Activated CD8-positive, alpha-beta memory T cell treated with anti-CD3 and anti-CD28 coated beads, Interleukin-2, amount 10 ng/mL, durations not matched to agents 7 days and 5 days (primary cell): ENCODE measurements around the gene SFRP4. TPM values are rescaled to one million over a fixed set of nuclear protein-coding genes. Genes with fewer than 3 reads are reported as not detected.
"Not testable (repeated sequence)": the region's sequence is repeated elsewhere in the genome, so short reads cannot be mapped to it uniquely, and the experiment has no call there.

Experiments used
- ATAC-seq: fragments of 150-1000 bp; cut with Tn5 transposase; one replicate; pipeline ENCODE4 v1.10.0; 2021; ENCODE audit warnings: moderate library complexity
- CTCF ChIA-PET: fragments of 350-600 bp; sonication (Branson Sonifier 250); formaldehyde crosslinking; loops from one replicate; lab custom pipeline; 2021; ENCODE audit warnings: antibody characterized with exemption; lab: Charles Lee
- DNase-seq: peaks from one replicate; pipeline ENCODE4 v3.0.0-alpha.2; 2020
- H3K27ac Mint-ChIP-seq: one replicate; pipeline ENCODE4 v1.8.0; 2021; ENCODE audit warnings: mild to moderate bottlenecking, mixed read lengths
- H3K27me3 Mint-ChIP-seq: one replicate; pipeline ENCODE4 v1.8.0; 2021; ENCODE audit warnings: mixed read lengths
- H3K36me3 Mint-ChIP-seq: one replicate; pipeline ENCODE4 v1.8.0; 2021; ENCODE audit warnings: mild to moderate bottlenecking, mixed read lengths
- H3K4me1 Mint-ChIP-seq: one replicate; pipeline ENCODE4 v1.8.0; 2021; ENCODE audit warnings: mixed read lengths
- H3K4me3 Mint-ChIP-seq: one replicate; pipeline ENCODE4 v1.8.0; 2021; ENCODE audit warnings: mild to moderate bottlenecking, moderate library complexity, mixed read lengths
- H3K9me3 Mint-ChIP-seq: one replicate; pipeline ENCODE4 v1.8.0; 2022; ENCODE audit warnings: low read depth, mixed read lengths
- total RNA-seq, 2 experiments: library from RNA; stranded (reverse); gene quantifications; one replicate each; pipeline ENCODE4 v1.2.3, GENCODE V29; 2021

The SFRP4 gene
- not detected for total RNA-seq

DNA sequence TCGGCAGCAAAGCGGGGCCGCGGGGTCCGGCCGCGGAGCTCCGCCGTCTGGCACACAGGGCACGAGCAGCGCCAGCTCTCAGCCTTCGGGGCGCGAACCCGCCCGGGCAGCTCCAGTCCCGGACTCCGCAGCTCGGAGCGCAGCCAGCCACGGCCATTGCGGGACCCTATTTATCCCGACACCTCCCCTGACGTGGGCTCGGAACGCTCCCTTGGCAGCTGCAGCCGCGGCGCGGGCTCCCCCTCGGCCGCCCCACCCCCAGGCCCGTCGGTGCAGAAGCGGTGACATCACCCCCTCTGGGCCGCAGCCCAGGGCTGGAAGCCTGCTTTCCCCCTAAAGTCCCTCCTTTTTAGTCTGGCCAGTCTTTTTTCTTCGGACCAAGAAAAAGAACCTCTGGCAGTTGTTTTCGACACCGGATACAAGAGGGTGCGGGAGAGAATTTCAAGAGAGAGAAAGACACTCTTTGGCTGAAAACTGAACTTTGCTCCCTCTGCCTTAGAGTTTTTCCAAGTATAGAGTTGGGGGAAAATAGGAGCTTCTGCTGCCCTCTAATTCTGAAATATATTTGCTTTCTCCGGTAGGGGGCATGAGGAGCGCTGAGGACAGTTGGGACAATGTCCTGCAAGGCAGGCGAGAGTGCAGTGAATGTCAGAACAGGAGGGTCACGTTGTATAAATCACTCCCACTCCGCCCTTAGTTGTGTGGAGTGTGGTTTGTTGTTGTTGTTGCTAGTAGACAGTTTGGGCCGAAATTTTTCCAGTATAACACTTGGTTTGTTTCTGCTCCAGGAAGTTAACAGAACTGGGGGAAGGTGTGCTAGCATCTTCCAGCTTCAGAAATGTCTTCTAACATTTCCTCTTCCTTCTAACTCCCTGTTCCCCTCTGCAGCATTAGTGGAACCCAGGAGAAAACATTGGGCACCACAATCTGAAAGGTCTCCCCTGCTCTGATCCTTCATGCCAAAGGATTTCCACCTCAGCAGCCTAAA, at the start of gene SFRP4:
Gene SFRP4 (minus strand): TSS at position 145 of the 988 bp plus-strand sequence. CDS start 280 bp downstream, outside the sequence.
- CTCF ChIA-PET: interaction anchor here (0.9 to 2.0 kb wide), 12 partner anchors 9 to 470 kb away, joined by 3 to 10 read pairs (median 3); no protein-coding TSS in a partner anchor
- DNase-seq (no peak), ATAC-seq (peak; percentile 31)
- Mint-ChIP-seq H3K27me3 (peaks cover 81% of the 10 kb centered on the region), H3K36me3 (no peaks in the 10 kb centered on the region), H3K4me1 (peaks cover 21% of the 10 kb centered on the region), H3K27ac (no peak within 1 kb of the TSS), H3K4me3 (peak within 1 kb of the TSS; percentile 37), H3K9me3 (no peaks in the 10 kb centered on the region)

DNA sequence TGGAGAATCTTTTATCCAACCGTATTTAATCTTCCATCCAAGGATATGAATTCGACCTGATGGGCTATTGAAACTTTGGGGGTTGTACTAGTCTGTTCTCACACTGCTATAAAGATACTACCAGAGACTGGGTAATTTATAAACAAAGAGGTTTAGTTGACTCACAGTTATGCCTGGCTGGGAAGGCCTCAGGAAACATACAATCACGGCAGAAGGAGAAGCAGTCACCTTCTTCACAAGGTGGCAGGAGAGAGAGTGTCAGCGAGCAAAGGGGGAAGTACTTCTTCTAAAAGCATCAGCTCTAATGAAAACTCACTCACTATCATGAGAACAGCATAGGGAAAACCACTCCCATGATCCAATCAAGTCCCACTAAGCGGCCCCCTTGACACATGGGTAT, 47.6 kb upstream of the SFRP4 start:
- Mint-ChIP-seq H3K4me3 (no peak overlapping the region), H3K27ac (no peak overlapping the region), H3K27me3 (no peaks in the 10 kb centered on the region), H3K4me1 (no peaks in the 10 kb centered on the region), H3K9me3 (no peaks in the 10 kb centered on the region), H3K36me3 (no peaks in the 10 kb centered on the region)
- DNase-seq (no peak), ATAC-seq (no peak)
- CTCF ChIA-PET: no interaction called here

DNA sequence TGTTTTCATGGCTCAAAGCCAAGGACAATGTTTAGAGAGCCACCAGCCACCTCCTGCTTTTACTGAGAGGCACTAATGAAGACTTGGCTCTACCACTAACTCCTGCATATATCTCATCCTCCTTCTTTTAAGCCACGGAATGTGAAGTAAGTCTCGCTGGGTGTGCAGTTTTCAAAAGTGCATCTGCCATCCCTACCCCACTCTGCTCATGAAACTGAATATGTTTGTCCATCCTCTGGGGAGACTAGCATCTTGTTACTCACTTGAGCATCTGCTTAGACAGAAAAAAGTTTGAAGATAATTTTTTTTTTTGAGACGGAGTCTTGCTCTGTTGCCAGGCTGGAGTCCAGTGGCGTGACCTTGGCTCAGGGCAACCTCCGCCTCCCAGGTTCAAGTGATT, 44.6 kb upstream of the SFRP4 start:
- no peak overlapping the region for H3K4me3 Mint-ChIP-seq
- no peaks in the 10 kb centered on the region for H3K9me3 Mint-ChIP-seq
- no peaks in the 10 kb centered on the region for H3K36me3 Mint-ChIP-seq
- CTCF ChIA-PET: no interaction called here
- H3K27me3 Mint-ChIP-seq: no peaks in the 10 kb centered on the region
- H3K4me1 Mint-ChIP-seq: no peaks in the 10 kb centered on the region
- no peak overlapping the region for H3K27ac Mint-ChIP-seq
- DNase-seq: no peak
- no peak for ATAC-seq

DNA sequence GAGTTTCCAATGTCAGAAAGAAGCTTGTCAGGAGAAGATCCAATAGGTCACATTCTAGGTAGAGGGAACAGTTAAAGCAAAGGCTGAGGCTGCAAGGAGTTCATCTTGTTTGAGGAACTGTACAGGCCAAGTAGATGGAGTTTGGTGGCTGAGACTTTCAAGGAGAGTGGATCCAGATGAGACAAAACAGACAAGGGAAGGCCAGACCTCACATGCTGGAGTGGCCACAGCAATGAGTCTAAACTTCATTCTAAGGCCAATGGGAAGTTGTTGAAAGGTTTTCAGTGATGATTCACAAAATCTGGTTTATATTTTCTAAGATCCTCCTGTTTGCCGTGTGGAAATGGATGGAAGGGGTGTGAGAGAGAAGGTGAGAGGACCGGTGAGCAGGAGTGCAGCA, 43.9 kb upstream of the SFRP4 start:
- no peaks in the 10 kb centered on the region for H3K9me3 Mint-ChIP-seq
- no peaks in the 10 kb centered on the region for H3K36me3 Mint-ChIP-seq
- no peak overlapping the region for H3K27ac Mint-ChIP-seq
- H3K4me3 Mint-ChIP-seq: no peak overlapping the region
- no peaks in the 10 kb centered on the region for H3K4me1 Mint-ChIP-seq
- no peak for ATAC-seq
- CTCF ChIA-PET: no interaction called here
- no peak for DNase-seq
- H3K27me3 Mint-ChIP-seq: no peaks in the 10 kb centered on the region

DNA sequence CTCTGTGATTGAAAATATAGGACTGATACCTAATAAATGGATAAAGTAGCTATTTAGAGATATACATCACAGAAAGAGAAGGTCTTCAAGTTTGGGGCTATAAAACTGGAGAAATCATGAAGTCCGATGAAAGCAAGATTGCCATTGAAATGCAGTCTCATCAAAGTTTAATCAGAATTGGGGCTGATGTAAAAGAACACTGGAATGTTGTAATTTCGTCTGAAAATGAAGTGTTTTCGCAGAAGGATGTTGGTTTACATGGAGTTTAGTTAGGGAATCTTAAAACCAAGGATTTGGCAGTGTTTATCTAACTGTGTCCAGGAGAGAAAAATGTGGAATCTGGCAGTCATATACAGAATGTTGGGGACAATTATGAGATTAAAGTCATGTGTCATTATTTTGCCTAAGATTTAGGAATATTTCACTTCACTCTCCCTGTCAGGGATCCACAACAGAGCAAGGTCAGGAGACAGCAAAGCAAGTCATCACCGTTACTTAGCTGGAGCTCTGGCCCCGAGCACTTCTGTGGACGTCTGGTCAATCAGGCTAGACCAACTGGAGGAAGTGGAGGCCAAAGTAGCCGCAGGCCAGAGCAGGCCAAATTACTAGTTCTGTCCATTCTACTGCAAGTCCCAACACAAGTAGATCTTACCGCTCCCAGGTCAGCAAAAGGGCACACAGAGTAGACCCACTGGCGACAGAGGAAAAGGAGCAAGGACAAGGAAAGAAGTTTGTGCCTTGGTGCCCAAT, 40.8 kb upstream of the SFRP4 start:
- H3K27me3 Mint-ChIP-seq: no peaks in the 10 kb centered on the region
- ATAC-seq (no peak), DNase-seq (no peak)
- H3K4me1 Mint-ChIP-seq: no peaks in the 10 kb centered on the region
- H3K27ac Mint-ChIP-seq: no peak overlapping the region
- CTCF ChIA-PET: no interaction called here
- H3K9me3 Mint-ChIP-seq: no peaks in the 10 kb centered on the region
- H3K36me3 Mint-ChIP-seq: no peaks in the 10 kb centered on the region
- no peak overlapping the region for H3K4me3 Mint-ChIP-seq

DNA sequence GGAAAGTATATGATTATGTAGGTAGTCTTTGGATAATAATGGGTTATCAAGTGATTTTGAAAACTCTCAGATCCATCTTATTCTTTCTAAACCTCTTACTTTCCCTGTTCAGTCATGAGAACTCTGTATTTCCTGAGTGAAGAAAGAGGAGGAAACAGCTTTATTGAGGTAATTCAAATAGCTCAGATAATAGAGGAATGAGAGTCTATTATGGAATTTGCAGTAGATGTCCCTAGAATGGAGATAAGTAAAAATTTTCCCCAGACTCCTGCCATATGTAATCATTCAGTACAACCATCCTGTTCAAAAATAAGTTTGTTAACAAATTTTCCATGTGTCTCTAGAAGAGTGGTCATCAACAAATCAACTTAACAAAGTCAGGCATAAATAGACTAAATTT, 40.2 kb upstream of the SFRP4 start:
- no peaks in the 10 kb centered on the region for H3K27me3 Mint-ChIP-seq
- no peak for DNase-seq
- H3K4me3 Mint-ChIP-seq: no peak overlapping the region
- CTCF ChIA-PET: no interaction called here
- no peaks in the 10 kb centered on the region for H3K9me3 Mint-ChIP-seq
- no peak overlapping the region for H3K27ac Mint-ChIP-seq
- no peaks in the 10 kb centered on the region for H3K4me1 Mint-ChIP-seq
- no peak for ATAC-seq
- H3K36me3 Mint-ChIP-seq: no peaks in the 10 kb centered on the region

DNA sequence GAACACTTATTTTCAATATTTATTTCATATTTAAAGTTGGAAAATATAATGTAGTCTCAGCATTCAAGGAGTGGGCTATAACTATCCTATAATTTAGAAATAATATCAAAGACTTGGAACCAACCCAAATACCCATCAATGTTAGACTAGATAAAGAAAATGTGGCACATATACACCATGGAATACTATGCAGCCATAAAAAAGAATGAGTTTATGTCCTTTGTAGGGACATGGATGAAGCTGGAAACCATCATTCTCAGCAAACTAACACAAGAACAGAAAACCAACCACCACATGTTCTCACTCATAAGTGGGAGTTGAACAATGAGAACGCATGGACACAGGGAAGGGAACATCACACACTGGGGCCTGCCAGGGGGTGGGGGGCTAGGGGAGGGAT, 37.6 kb upstream of the SFRP4 start:
- H3K36me3 Mint-ChIP-seq, H3K27me3 Mint-ChIP-seq, ATAC-seq, H3K9me3 Mint-ChIP-seq, DNase-seq, H3K4me3 Mint-ChIP-seq, CTCF ChIA-PET, H3K27ac Mint-ChIP-seq, H3K4me1 Mint-ChIP-seq: not testable (repeated sequence)

DNA sequence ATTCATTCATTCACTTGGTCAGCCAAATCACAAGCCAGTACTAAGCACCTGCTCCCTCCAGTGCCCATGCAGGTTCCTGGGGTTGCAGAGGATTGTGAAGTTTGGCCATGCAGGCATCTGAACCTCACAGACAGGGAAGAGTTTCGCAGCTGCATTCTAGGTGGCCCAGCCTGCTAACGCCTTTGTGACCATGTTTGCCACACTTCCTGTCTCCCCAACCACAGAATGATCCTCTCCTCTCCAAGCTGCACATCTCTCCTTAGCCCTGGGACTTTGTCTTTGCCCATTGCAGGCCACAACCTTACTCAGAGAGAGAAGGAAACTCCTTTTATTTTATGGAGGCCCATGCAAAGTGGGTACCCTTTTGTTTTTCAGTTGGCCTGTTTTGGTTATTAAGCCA, 35.6 kb upstream of the SFRP4 start:
- Mint-ChIP-seq H3K27ac (no peak overlapping the region), H3K4me1 (no peaks in the 10 kb centered on the region), H3K4me3 (no peak overlapping the region), H3K36me3 (no peaks in the 10 kb centered on the region), H3K27me3 (no peaks in the 10 kb centered on the region), H3K9me3 (no peaks in the 10 kb centered on the region)
- DNase-seq: no peak
- CTCF ChIA-PET: no interaction called here
- ATAC-seq: no peak

DNA sequence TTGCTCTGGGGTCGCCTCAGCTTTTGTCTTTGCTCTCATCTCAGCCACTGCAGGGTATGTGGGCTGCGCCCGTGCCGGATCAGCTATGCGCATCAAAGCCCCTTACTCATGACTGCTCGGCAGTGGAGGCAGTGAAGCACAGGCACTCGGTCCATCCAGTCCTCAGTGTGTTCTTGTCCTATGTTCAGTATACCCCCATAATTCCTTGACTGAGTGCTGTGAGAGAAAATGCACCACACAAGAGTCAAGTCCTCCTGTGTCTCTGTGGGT, 31.3 kb upstream of the SFRP4 start:
- no peak for DNase-seq
- ATAC-seq: no peak
- H3K9me3 Mint-ChIP-seq: no peaks in the 10 kb centered on the region
- no peaks in the 10 kb centered on the region for H3K27me3 Mint-ChIP-seq
- no peak overlapping the region for H3K27ac Mint-ChIP-seq
- no peaks in the 10 kb centered on the region for H3K4me1 Mint-ChIP-seq
- H3K36me3 Mint-ChIP-seq: no peaks in the 10 kb centered on the region
- CTCF ChIA-PET: no interaction called here
- H3K4me3 Mint-ChIP-seq: no peak overlapping the region

DNA sequence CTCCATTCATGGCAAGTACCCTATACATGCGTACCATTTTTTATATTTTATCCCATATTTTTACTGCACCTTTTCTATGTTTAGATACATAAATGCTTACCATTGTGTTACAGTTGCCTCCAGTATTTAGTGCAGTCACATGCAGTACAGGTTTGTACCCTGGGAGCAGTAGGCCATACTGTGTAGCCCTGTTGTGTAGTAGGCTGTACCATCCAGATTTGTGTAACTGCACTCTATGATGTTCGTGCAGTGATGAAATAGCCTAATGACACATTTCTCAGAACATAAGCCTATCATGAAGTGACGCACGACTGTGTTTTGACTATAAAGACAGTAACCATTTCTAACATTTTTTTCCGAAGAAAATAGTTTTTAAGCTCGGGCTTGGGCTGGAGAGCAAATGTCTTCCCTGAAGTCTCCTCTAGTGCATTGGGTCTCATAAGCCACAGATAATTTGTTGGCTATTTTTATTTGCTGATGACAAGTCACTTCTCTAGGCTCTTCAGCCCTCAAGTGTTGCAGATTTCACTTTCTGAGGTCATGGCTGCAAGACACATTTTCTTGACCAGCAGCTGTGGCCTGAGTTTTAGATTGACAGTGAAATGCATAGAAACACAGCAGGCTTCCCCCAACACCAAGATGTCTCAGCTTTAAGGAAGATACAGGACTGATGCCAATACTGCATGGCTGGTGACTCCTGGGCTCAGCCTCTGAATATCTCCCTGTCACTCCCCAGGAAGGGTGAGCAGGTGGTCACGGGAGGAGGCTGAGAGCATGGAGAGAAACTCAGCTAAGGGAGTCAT, 30.7 kb upstream of the SFRP4 start:
- Mint-ChIP-seq H3K4me3 (no peak overlapping the region), H3K9me3 (no peaks in the 10 kb centered on the region), H3K27me3 (no peaks in the 10 kb centered on the region), H3K36me3 (no peaks in the 10 kb centered on the region), H3K27ac (no peak overlapping the region), H3K4me1 (no peaks in the 10 kb centered on the region)
- CTCF ChIA-PET: no interaction called here
- no peak for DNase-seq
- ATAC-seq: no peak

DNA sequence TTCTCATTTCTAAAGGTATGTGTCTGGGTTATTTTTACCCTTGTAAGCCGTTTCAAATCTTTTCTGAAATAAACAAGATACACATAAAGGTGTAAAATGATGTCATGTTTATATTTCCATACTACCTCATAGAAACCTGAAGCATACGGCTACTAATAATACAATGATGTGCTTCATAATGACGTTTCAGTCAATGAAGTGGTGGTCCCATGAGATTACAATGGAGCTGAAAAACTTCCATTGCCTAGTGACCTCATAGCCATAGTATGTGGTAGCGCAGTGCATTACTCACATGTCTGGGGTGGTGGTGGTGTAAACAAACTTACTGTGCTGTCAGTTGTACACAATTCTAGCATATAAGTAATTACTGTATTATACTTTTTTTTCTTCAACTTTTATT, 28.7 kb upstream of the SFRP4 start:
- ATAC-seq: no peak
- Mint-ChIP-seq H3K4me1 (no peaks in the 10 kb centered on the region), H3K36me3 (no peaks in the 10 kb centered on the region), H3K4me3 (no peak overlapping the region), H3K9me3 (no peaks in the 10 kb centered on the region), H3K27ac (no peak overlapping the region), H3K27me3 (peaks cover 2% of the 10 kb centered on the region)
- CTCF ChIA-PET: no interaction called here
- no peak for DNase-seq

DNA sequence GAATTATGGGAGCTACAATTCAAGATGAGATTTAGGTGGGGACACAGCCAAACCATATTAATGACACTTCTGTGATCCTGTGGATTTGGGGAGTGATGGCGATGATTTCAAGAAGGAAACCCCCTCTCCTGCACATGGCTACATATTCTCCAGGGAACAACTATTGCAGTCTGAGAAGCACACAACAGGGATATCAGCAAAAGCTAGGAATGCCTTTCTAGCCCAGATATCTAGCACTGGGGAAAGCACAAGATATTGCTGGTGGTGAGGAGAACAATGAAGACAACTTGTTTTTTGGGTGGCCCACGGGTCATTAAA, 28.1 kb upstream of the SFRP4 start:
- DNase-seq (no peak), ATAC-seq (no peak)
- CTCF ChIA-PET: no interaction called here
- H3K9me3 Mint-ChIP-seq: no peaks in the 10 kb centered on the region
- H3K27me3 Mint-ChIP-seq: peaks cover 2% of the 10 kb centered on the region
- H3K27ac Mint-ChIP-seq: no peak overlapping the region
- H3K4me1 Mint-ChIP-seq: no peaks in the 10 kb centered on the region
- no peaks in the 10 kb centered on the region for H3K36me3 Mint-ChIP-seq
- H3K4me3 Mint-ChIP-seq: no peak overlapping the region

DNA sequence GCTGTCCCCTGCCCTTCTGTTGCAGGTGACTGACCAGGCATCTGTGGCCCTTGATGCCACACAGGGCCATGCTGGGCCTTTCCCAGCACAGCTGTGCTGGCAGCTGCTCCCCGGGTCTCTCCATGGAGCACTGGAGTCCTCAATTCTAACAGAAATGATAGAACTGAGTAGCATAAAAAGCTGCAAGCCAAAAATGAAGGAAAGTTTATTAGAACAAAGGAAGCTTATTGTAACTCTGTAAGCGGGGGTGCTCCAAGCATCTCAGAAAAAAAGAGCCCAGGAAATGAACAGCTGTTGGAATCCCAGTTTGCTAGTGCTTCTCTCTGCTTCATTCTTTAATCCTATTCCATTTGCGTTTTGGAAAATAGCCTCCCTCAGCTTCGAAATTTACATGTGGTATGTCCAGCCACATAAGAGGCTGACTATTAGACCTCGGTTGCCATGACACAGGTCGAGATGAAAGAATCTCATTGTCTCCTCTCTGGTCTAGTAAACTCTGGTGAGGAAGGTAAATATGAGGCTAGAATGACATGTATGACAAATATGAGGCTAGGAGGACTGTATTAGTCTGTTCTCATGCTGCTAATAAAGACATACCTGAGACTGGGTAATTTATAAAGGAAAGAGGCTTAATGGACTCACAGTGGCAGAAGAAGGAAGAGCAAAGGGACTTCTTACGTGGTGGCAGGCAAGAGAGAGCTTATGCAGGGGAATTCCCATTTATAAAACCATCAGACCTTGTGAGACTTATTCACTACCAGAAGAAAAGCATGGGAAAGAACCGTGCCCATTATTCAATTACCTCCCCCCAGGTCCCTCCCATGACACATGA, 27.5 kb upstream of the SFRP4 start:
- no peak for DNase-seq
- H3K27ac Mint-ChIP-seq: no peak overlapping the region
- no peaks in the 10 kb centered on the region for H3K36me3 Mint-ChIP-seq
- no peaks in the 10 kb centered on the region for H3K9me3 Mint-ChIP-seq
- H3K4me3 Mint-ChIP-seq: no peak overlapping the region
- ATAC-seq: no peak
- no peaks in the 10 kb centered on the region for H3K4me1 Mint-ChIP-seq
- peaks cover 2% of the 10 kb centered on the region for H3K27me3 Mint-ChIP-seq
- CTCF ChIA-PET: no interaction called here
